Neutrophil (primary cell): ENCODE data around the gene SPDYE2B.
"Not testable (repeated sequence)": the region's sequence is repeated elsewhere in the genome, so short reads cannot be mapped to it uniquely, and the experiment has no call there.

Experiments used
- H3K27ac ChIP-seq: fragments of 200-600 bp; sonication (generic); 2 replicates; pipeline ENCODE4 v1.5.1; 2016; ENCODE audit warnings: mild to moderate bottlenecking, moderate library complexity
- H3K27me3 ChIP-seq: fragments of 200-600 bp; sonication (generic); 2 replicates; pipeline ENCODE4 v1.6.0; 2016; ENCODE audit warnings: mild to moderate bottlenecking
- H3K36me3 ChIP-seq: fragments of 200-600 bp; sonication (generic); 2 replicates; pipeline ENCODE4 v1.5.1; 2017
- H3K4me1 ChIP-seq, 2 experiments: fragments of 200-600 bp in 1 of 2; sonication (generic) in 1 of 2; 1 replicate in 1 of 2; 2 replicates in 1 of 2; pipeline versions ENCODE4 v1.5.1 to v1.6.1; 2013 to 2016; ENCODE audit warnings: low read depth in 1 of 2, low read length in 1 of 2, mild to moderate bottlenecking in 1 of 2, moderate library complexity in 1 of 2; ENCODE audit not compliant: control insufficient read depth in 1 of 2, insufficient read depth in 1 of 2
- H3K4me3 ChIP-seq, 2 experiments: fragments of 200-600 bp in 1 of 2; sonication (generic) in 1 of 2; 1 replicate in 1 of 2; 2 replicates in 1 of 2; pipeline ENCODE4 v1.5.1; 2013 to 2016; ENCODE audit warnings: low read depth in 1 of 2, low read length in 1 of 2, mild to moderate bottlenecking in 1 of 2, moderate library complexity in 1 of 2
- H3K9me3 ChIP-seq: fragments of 200-600 bp; sonication (generic); 2 replicates; pipeline ENCODE4 v1.5.1; 2016

The SPDYE2B gene, protein sequence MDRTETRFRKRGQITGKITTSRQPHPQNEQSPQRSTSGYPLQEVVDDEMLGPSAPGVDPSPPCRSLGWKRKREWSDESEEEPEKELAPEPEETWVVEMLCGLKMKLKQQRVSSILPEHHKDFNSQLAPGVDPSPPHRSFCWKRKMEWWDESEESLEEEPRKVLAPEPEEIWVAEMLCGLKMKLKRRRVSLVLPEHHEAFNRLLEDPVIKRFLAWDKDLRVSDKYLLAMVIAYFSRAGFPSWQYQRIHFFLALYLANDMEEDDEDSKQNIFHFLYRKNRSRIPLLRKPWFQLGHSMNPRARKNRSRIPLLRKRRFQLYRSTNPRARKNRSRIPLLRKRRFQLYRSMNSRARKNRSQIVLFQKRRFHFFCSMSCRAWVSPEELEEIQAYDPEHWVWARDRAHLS

GRCh38 chr7:102649924-102650323 lies at the start of gene SPDYE2B:
Gene SPDYE2B, plus strand, starts transcription at chr7:102650319. Its CDS starts 2,030 bp downstream, at chr7:102652349.
- H3K27ac ChIP-seq, H3K9me3 ChIP-seq, H3K4me1 ChIP-seq, H3K27me3 ChIP-seq, H3K36me3 ChIP-seq, H3K4me3 ChIP-seq: not testable (repeated sequence)

- not testable (repeated sequence) for H3K9me3 ChIP-seq, H3K36me3 ChIP-seq, H3K4me1 ChIP-seq, H3K27ac ChIP-seq, H3K4me3 ChIP-seq, H3K27me3 ChIP-seq
Observed at GRCh38 chr7:102602317-102602716, 47.8 kb upstream of the SPDYE2B start.

- not testable (repeated sequence) for H3K9me3 ChIP-seq, H3K27me3 ChIP-seq, H3K4me1 ChIP-seq, H3K4me3 ChIP-seq, H3K36me3 ChIP-seq, H3K27ac ChIP-seq
Observed at GRCh38 chr7:102604431-102605145, 45.5 kb upstream of the SPDYE2B start.

- not testable (repeated sequence) for H3K36me3 ChIP-seq, H3K27ac ChIP-seq, H3K4me3 ChIP-seq, H3K9me3 ChIP-seq, H3K27me3 ChIP-seq, H3K4me1 ChIP-seq
Observed at GRCh38 chr7:102606848-102607247, 43.3 kb upstream of the SPDYE2B start.

GRCh38 chr7:102609734-102610133 lies 40.4 kb upstream of the SPDYE2B start:
- not testable (repeated sequence) for H3K4me1 ChIP-seq, H3K27ac ChIP-seq, H3K36me3 ChIP-seq, H3K9me3 ChIP-seq, H3K4me3 ChIP-seq, H3K27me3 ChIP-seq

DNA sequence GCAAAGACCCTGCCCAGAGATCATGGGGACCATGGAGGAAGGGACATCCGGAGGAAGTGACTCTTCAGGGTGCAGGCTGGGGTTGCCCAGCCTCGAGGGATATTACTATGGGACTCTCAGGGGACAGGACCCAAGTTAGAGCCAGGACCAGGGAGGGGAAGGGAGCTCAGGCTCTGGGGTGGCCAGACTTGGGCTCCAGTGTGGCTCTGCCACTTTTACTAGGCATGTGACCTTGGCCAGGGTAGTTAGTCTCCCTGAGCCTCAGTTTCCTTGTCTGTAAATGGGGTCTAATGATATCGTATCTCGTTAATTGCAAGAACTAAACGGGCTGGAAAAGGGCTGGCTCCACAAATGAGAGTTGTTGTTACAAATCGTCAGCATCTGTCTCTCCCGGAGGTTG lies 39.7 kb upstream of the SPDYE2B start:
- not testable (repeated sequence) for H3K27me3 ChIP-seq, H3K4me1 ChIP-seq, H3K4me3 ChIP-seq, H3K9me3 ChIP-seq, H3K27ac ChIP-seq, H3K36me3 ChIP-seq

DNA sequence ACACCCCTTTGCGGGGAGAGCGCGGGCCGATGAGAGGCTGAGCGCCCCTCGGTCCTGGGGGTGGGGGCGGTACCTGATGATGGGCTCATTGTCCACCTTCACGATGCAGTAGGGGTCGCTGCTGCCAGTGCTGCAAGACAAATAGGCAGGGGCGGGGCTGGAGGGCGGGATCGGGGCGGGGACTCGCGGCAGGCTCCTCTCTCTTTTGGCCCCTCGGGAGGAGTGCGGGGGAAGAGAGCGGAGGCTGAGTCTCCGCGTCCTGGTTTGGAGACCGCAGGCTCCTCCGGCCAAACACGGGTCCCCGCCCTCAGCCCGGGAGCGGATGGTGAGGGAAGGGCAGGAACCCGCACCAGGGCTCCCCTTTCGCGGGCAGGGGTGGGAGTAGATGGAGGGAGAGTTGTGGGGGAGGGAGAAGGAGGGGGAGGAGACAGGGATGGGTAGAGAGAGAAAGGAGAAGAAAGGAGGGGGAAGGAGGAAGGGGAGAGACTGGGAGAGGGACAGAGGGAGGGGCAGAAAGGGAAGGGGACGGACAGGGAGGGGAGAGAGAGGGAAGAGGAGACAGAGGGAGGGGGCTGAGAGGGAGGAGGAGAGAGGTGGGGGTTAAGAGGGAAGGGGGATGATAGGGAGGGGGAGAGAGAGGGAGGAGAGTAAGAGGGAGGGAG lies 39.0 kb upstream of the SPDYE2B start:
- H3K4me1 ChIP-seq, H3K4me3 ChIP-seq, H3K36me3 ChIP-seq, H3K27ac ChIP-seq, H3K27me3 ChIP-seq, H3K9me3 ChIP-seq: not testable (repeated sequence)

- H3K9me3 ChIP-seq, H3K4me1 ChIP-seq, H3K27ac ChIP-seq, H3K4me3 ChIP-seq, H3K36me3 ChIP-seq, H3K27me3 ChIP-seq: not testable (repeated sequence)
Observed at GRCh38 chr7:102611675-102612325, 38.3 kb upstream of the SPDYE2B start.

- not testable (repeated sequence) for H3K27ac ChIP-seq, H3K27me3 ChIP-seq, H3K4me1 ChIP-seq, H3K36me3 ChIP-seq, H3K4me3 ChIP-seq, H3K9me3 ChIP-seq
Observed at GRCh38 chr7:102613575-102614345, 36.4 kb upstream of the SPDYE2B start.

DNA sequence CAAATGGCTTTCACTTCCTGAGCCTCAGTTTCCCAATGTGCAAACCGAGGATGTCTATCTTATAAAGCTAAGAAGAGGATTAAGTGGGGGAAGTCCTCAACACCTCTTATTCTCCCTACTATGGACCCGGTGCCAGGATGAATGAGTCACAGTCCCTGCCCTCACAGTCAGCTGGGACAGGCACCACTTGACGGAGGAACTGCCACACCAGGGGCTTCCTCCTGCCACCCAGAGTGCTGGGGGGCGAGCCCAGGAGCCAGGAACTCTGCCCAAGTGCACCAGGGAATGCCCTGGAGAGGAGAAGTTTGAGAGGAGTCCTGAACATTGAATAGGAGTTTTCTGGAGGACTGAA lies 35.8 kb upstream of the SPDYE2B start:
- H3K9me3 ChIP-seq, H3K27me3 ChIP-seq, H3K4me3 ChIP-seq, H3K4me1 ChIP-seq, H3K27ac ChIP-seq, H3K36me3 ChIP-seq: not testable (repeated sequence)

DNA sequence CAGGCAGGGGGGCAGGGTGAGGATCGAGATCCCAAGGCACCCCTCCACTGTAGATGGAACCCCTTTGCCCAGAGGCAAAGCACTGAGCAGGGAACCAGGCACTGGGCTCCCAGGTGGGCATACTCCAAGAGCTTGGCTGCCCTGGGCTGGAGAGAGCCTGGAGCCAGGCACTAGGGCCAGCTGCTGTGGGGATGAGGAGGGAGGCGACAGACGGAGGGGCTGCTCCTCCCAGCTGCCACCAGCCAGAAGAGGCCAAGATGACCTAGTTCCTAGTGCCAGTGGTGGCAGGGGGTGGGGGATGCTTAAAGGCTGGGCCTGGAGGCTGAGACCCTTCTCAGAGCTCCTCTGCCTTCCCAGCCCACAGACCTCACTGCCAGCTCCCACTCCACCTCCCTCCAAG lies 35.2 kb upstream of the SPDYE2B start:
- not testable (repeated sequence) for H3K4me1 ChIP-seq, H3K36me3 ChIP-seq, H3K27ac ChIP-seq, H3K27me3 ChIP-seq, H3K4me3 ChIP-seq, H3K9me3 ChIP-seq

- not testable (repeated sequence) for H3K9me3 ChIP-seq, H3K4me3 ChIP-seq, H3K4me1 ChIP-seq, H3K27ac ChIP-seq, H3K27me3 ChIP-seq, H3K36me3 ChIP-seq
Observed at GRCh38 chr7:102615930-102616329, 34.2 kb upstream of the SPDYE2B start.

DNA sequence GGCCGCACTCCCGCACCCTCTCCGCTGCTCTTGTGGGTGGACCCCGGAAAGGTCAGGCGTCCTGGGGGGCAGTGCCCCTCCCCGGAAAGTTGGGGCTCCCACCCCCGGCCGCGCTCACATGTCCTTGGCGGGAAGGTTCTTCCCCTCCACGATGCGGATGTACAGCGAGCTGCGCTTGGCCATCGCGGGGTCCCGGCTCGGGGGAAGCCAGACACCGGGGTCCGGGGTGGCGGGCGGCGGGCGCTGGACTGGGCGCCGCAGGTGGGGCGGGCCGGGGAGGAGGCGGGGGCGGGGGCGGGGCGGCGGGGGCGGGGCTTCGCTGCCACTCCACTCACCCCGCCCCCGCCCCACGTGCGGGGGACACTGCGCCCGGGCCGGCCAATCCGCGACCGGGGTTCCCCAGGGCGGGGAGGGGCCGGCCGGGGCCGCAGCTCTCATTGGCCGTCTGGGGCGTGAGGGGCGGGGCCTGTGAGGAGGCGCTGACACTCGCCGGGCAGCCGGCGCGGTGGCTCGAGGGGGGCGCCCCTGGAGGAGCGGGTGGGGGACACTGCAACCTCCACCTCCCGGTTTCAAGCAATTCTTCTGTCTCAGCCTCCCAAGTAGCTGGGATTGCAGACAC lies 33.5 kb upstream of the SPDYE2B start, which contains the start of gene RASA4:
TSS of gene RASA4 (minus strand) at position 250 of the 619 bp plus-strand sequence. CDS start at position 183, 67 bp downstream.
- not testable (repeated sequence) for H3K9me3 ChIP-seq, H3K4me1 ChIP-seq, H3K4me3 ChIP-seq, H3K36me3 ChIP-seq, H3K27ac ChIP-seq, H3K27me3 ChIP-seq
